Thyroid gland (tissue), 4 donors: ENCODE data around the gene HID1.

ENCODE experiments used
- CTCF ChIP-seq, 6 experiments: fragments of 200-600 bp in 3 of 6; fragments of 450-650 bp in 3 of 6; sonication (generic) in 3 of 6; IDR thresholded peaks; one replicate each; pipeline ENCODE4 v1.5.1; 2016 to 2019; ENCODE audit warnings: antibody characterized with exemption in 6 of 6, mild to moderate bottlenecking in 2 of 6, inconsistent platforms in 1 of 6, moderate library complexity in 1 of 6
- POLR2A ChIP-seq, 2 donors: fragments of 450-650 bp; IDR thresholded peaks; one replicate each; pipeline ENCODE4 v1.6.1; 2017; ENCODE audit warnings: antibody characterized with exemption in 2 of 2, mild to moderate bottlenecking in 2 of 2, moderate library complexity in 1 of 2

GRCh38 chr17:74981318-74981978 is 8.9 kb upstream of the HID1 start:
- no peak for TF ChIP-seq CTCF (IDR thresholded peaks at IDR 0.05)
- no peak for TF ChIP-seq POLR2A (IDR thresholded peaks at IDR 0.05)
